ENCODE measurements around the gene DYSF.

DYSF gene

GRCh38 chr2:71516253-71516888, 63.0 kb downstream of the DYSF start:
- TF ChIP-seq CTCF (IDR thresholded peaks at IDR 0.05), result no peak

GRCh38 chr2:71517851-71518250, 64.5 kb downstream of the DYSF start:
- TF ChIP-seq CTCF (IDR thresholded peaks at IDR 0.05), result no peak

- no peak for TF ChIP-seq CTCF (IDR thresholded peaks at IDR 0.05)
These were observed 68.1 kb downstream of the DYSF start for GRCh38 chr2:71521436-71521950.

GRCh38 chr2:71524476-71524875, 71.1 kb downstream of the DYSF start:
- no peak for TF ChIP-seq CTCF (IDR thresholded peaks at IDR 0.05)

GRCh38 chr2:71526141-71526540, 72.8 kb downstream of the DYSF start:
- TF ChIP-seq CTCF (IDR thresholded peaks at IDR 0.05), result no peak

GRCh38 chr2:71526975-71527374, 73.6 kb downstream of the DYSF start:
- no peak for TF ChIP-seq CTCF (IDR thresholded peaks at IDR 0.05)

- TF ChIP-seq CTCF (IDR thresholded peaks at IDR 0.05), result no peak
These were observed 74.8 kb downstream of the DYSF start for GRCh38 chr2:71528131-71528591.

- TF ChIP-seq CTCF (IDR thresholded peaks at IDR 0.05), result no peak
These were observed 75.4 kb downstream of the DYSF start for GRCh38 chr2:71528749-71529148.
